Left hindlimb (tissue), 1 donor: ENCODE data around the gene MSI2.

Experiments
- DNase-seq: peaks from one replicate; pipeline ENCODE4 v3.0.0-alpha.2; 2018

The MSI2 gene

GRCh38 chr17:57375040-57375769, 118.9 kb downstream of the MSI2 start:
- DNase-seq = no peak

- no peak for DNase-seq
These were observed 119.5 kb downstream of the MSI2 start for GRCh38 chr17:57375770-57376225.

GRCh38 chr17:57377094-57377493, 120.8 kb downstream of the MSI2 start:
- DNase-seq = no peak

- DNase-seq = no peak
These were observed 123.0 kb downstream of the MSI2 start for GRCh38 chr17:57379237-57379894.

GRCh38 chr17:57379895-57380434, 123.6 kb downstream of the MSI2 start:
- no peak for DNase-seq

- no peak for DNase-seq
These were observed 125.2 kb downstream of the MSI2 start for GRCh38 chr17:57381498-57381897.

GRCh38 chr17:57384219-57384618, 127.9 kb downstream of the MSI2 start:
- no peak for DNase-seq

- DNase-seq = no peak
These were observed 129.7 kb downstream of the MSI2 start for GRCh38 chr17:57385975-57386374.

- DNase-seq = no peak
These were observed 131.3 kb downstream of the MSI2 start for GRCh38 chr17:57387575-57387974.

GRCh38 chr17:57388131-57388725, 131.9 kb downstream of the MSI2 start:
- no peak for DNase-seq

GRCh38 chr17:57389473-57389872, 133.2 kb downstream of the MSI2 start:
- no peak for DNase-seq

GRCh38 chr17:57391076-57391825, 134.9 kb downstream of the MSI2 start:
- DNase-seq = no peak

GRCh38 chr17:57391857-57392471, 135.6 kb downstream of the MSI2 start:
- DNase-seq = no peak

- no peak for DNase-seq
These were observed 137.0 kb downstream of the MSI2 start for GRCh38 chr17:57393368-57393767.

GRCh38 chr17:57394375-57394774, 138.1 kb downstream of the MSI2 start:
- no peak for DNase-seq

- DNase-seq = no peak
These were observed 139.5 kb downstream of the MSI2 start for GRCh38 chr17:57395721-57396321.

- no peak for DNase-seq
These were observed 140.2 kb downstream of the MSI2 start for GRCh38 chr17:57396511-57396921.

GRCh38 chr17:57397402-57397801, 141.1 kb downstream of the MSI2 start:
- DNase-seq = no peak

GRCh38 chr17:57399690-57400089, 143.4 kb downstream of the MSI2 start:
- DNase-seq = no peak

- no peak for DNase-seq
These were observed 144.3 kb downstream of the MSI2 start for GRCh38 chr17:57400648-57401047.

- DNase-seq = no peak
These were observed 145.5 kb downstream of the MSI2 start for GRCh38 chr17:57401556-57402488.
